Caco-2 (cell line): ENCODE results near the gene STUM. TPM values are rescaled to one million over a fixed set of nuclear protein-coding genes. Genes with fewer than 3 reads are reported as not detected.

Experiments
- BruUV-seq: library from RNA; stranded (reverse); fragments of 400-500 nt; replicated peaks from 2 replicates; lab custom pipeline; 2021; lab: Mats Ljungman, UMichigan
- CTCF ChIA-PET: fragments of 300-600 bp; sonication (Branson Sonifier 250); formaldehyde crosslinking; loops from one replicate; lab custom pipeline; 2022; ENCODE audit warnings: antibody characterized with exemption; lab: Charles Lee
- POLR2A ChIA-PET: fragments of 300-600 bp; sonication (Branson Sonifier 250); formaldehyde crosslinking; loops from one replicate; lab custom pipeline; 2022; ENCODE audit warnings: antibody characterized with exemption; lab: Charles Lee
- DNase-seq, 2 experiments: peaks; one replicate each; pipeline versions ENCODE4 v3.0.0 to v3.0.0-alpha.2; 2020 to 2022
- H3K27me3 ChIP-seq: replicated peaks from 2 replicates; pipeline ENCODE4 v1.6.0; 2011; ENCODE audit warnings: low read length; ENCODE audit not compliant: control insufficient read depth, insufficient read depth
- H3K36me3 ChIP-seq: 2 replicates; pipeline ENCODE4 v1.5.1; 2011; ENCODE audit warnings: low read length; ENCODE audit not compliant: control insufficient read depth, insufficient read depth
- H3K4me1 ChIP-seq: fragments of 250-450 bp; sonication (Bioruptor Pico); 2 replicates; pipeline ENCODE4 v1.5.1; 2020; ENCODE audit warnings: mild to moderate bottlenecking
- H3K4me3 ChIP-seq: 2 replicates; pipeline ENCODE4 v1.5.1; 2011; ENCODE audit warnings: low read depth, mild to moderate bottlenecking, control low read depth, low read length
- H3K9me3 ChIP-seq: fragments of 250-450 bp; sonication (Bioruptor Pico); 2 replicates; pipeline ENCODE4 v1.5.1; 2020; ENCODE audit warnings: mild to moderate bottlenecking, moderate library complexity
- H3K27ac Mint-ChIP-seq: one replicate; pipeline ENCODE4 v1.8.0; 2022; ENCODE audit warnings: mixed read lengths; ENCODE audit not compliant: unreplicated experiment
- H3K27me3 Mint-ChIP-seq: one replicate; pipeline ENCODE4 v1.8.0; 2022; ENCODE audit warnings: mixed read lengths; ENCODE audit not compliant: insufficient read depth, unreplicated experiment
- H3K36me3 Mint-ChIP-seq: one replicate; pipeline ENCODE4 v1.8.0; 2022; ENCODE audit warnings: mild to moderate bottlenecking, mixed read lengths; ENCODE audit not compliant: insufficient read depth, unreplicated experiment
- H3K4me1 Mint-ChIP-seq: one replicate; pipeline ENCODE4 v1.8.0; 2022; ENCODE audit warnings: low read depth, mixed read lengths; ENCODE audit not compliant: unreplicated experiment
- H3K4me3 Mint-ChIP-seq: one replicate; pipeline ENCODE4 v1.8.0; 2022; ENCODE audit warnings: mild to moderate bottlenecking, moderate library complexity, mixed read lengths; ENCODE audit not compliant: unreplicated experiment
- H3K9me3 Mint-ChIP-seq: one replicate; pipeline ENCODE4 v1.8.0; 2022; ENCODE audit warnings: mixed read lengths; ENCODE audit not compliant: unreplicated experiment
- CTCF ChIP-seq, 2 experiments: fragments of 200-600 bp in 1 of 2; IDR thresholded peaks; 1 replicate in 1 of 2; 2 replicates in 1 of 2; pipeline versions ENCODE4 v1.5.1 to v1.8.0; 2011 to 2022; ENCODE audit warnings: antibody characterized with exemption in 1 of 2, control low read depth in 1 of 2, inconsistent platforms in 1 of 2, low read depth in 1 of 2, low read length in 1 of 2, mild to moderate bottlenecking in 1 of 2, moderate library complexity in 1 of 2; ENCODE audit not compliant: insufficient read depth in 1 of 2, severe bottlenecking in 1 of 2, unreplicated experiment in 1 of 2
- intact Hi-C: fragments of 100-400 bp; cut with micrococcal nuclease; formaldehyde crosslinking; loops from one replicate; pipeline ENCODE4 v1.10.0; 2022; ENCODE audit not compliant: unreplicated experiment
- total RNA-seq: library from RNA; stranded (reverse); gene quantifications from 2 replicates; pipeline ENCODE4 v1.2.3, GENCODE V29; 2022

STUM gene
- total RNA-seq, 1 experiment from 2014 or later = 1.7 TPM

GRCh38 chr1:226519716-226520598 lies 28.6 kb upstream of the STUM start:
- no peaks in the 10 kb centered on the region for H3K4me1 Mint-ChIP-seq
- DNase-seq = no peak
- H3K9me3 ChIP-seq = no peaks in the 10 kb centered on the region
- ChIA-PET POLR2A (no interaction called here), CTCF (interaction anchor here (0.6 to 1.3 kb wide), 2 partner anchors 11 to 277 kb away, joined by 3 read pairs; no protein-coding TSS in a partner anchor)
- H3K4me3 ChIP-seq = no peak overlapping the region
- H3K27ac Mint-ChIP-seq = no peak overlapping the region
- no peaks in the 10 kb centered on the region for H3K9me3 Mint-ChIP-seq
- H3K27me3 Mint-ChIP-seq = no peaks in the 10 kb centered on the region
- no peaks in the 10 kb centered on the region for H3K36me3 ChIP-seq
- intact Hi-C loops = loop anchor here (5.0 kb wide), 1 partner anchor 43 kb away; no protein-coding TSS in a partner anchor
- H3K4me1 ChIP-seq = no peaks in the 10 kb centered on the region
- peaks cover 4% of the 10 kb centered on the region for H3K36me3 Mint-ChIP-seq
- H3K4me3 Mint-ChIP-seq = no peak overlapping the region
- BruUV-seq = no TSS peak
- TF ChIP-seq CTCF (IDR thresholded peaks at IDR 0.05; ENCODE audit: insufficient read depth in 1 of 2, low read depth in 1 of 2, low read length in 1 of 2, severe bottlenecking in 1 of 2, unreplicated experiment in 1 of 2) = peak in 1 of 2 experiments; percentile 4
- H3K27me3 ChIP-seq = no peaks in the 10 kb centered on the region

DNA sequence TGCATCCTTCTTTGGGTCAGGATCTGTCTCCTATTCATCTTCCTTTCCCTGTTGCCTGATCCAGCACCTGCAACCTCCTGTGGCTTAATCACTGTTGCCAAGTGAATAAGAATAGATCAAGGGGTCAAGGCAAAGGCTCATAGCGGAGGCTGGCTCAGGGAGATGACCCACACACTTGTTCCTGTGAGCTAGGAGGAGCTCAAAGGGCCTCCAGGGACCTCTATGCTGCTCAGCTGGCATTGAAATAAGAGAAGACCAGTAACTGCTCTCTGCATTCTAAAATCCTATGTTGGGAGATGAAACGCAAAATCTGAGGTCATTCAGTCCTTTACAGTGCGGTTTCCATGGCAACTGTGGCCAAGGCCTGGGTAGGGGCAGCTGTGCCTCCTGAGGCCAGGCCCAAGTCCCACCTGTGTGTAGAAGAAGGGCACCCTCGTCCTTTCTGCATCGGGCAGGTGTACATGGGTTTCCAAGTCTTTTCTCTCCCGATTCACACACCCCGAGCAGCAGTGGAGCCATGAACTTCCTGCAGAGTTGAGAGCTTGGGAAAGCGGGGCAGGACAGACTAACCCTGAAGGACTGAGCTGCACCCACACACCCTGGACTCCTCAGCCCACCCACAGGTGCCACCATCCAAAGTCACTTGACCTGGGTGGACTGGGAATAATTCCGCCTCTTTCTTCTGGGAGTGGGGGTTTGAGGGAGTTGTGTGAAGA lies 27.8 kb upstream of the STUM start:
- TF ChIP-seq CTCF (IDR thresholded peaks at IDR 0.05; ENCODE audit: insufficient read depth in 1 of 2, low read depth in 1 of 2, low read length in 1 of 2, severe bottlenecking in 1 of 2, unreplicated experiment in 1 of 2) = no peak
- Mint-ChIP-seq H3K27ac (no peak overlapping the region), H3K9me3 (no peaks in the 10 kb centered on the region), H3K4me1 (no peaks in the 10 kb centered on the region), H3K4me3 (no peak overlapping the region), H3K27me3 (no peaks in the 10 kb centered on the region), H3K36me3 (peaks cover 4% of the 10 kb centered on the region)
- no peaks in the 10 kb centered on the region for H3K27me3 ChIP-seq
- no peaks in the 10 kb centered on the region for H3K36me3 ChIP-seq
- ChIA-PET POLR2A (no interaction called here), CTCF (no interaction called here)
- DNase-seq = no peak
- no peaks in the 10 kb centered on the region for H3K9me3 ChIP-seq
- no peaks in the 10 kb centered on the region for H3K4me1 ChIP-seq
- BruUV-seq = no TSS peak
- no peak overlapping the region for H3K4me3 ChIP-seq
- intact Hi-C loops = loop anchor here (5.0 kb wide), 1 partner anchor 43 kb away; no protein-coding TSS in a partner anchor

GRCh38 chr1:226523646-226524406 lies 24.7 kb upstream of the STUM start:
- Mint-ChIP-seq H3K4me3 (no peak overlapping the region), H3K9me3 (no peaks in the 10 kb centered on the region), H3K4me1 (no peaks in the 10 kb centered on the region), H3K27me3 (no peaks in the 10 kb centered on the region), H3K36me3 (peaks cover under 1% of the 10 kb centered on the region), H3K27ac (no peak overlapping the region)
- TF ChIP-seq CTCF (IDR thresholded peaks at IDR 0.05; ENCODE audit: insufficient read depth in 1 of 2, low read depth in 1 of 2, low read length in 1 of 2, severe bottlenecking in 1 of 2, unreplicated experiment in 1 of 2) = no peak
- no peak for DNase-seq
- no peaks in the 10 kb centered on the region for H3K4me1 ChIP-seq
- H3K27me3 ChIP-seq = no peaks in the 10 kb centered on the region
- H3K9me3 ChIP-seq = no peaks in the 10 kb centered on the region
- no peak overlapping the region for H3K4me3 ChIP-seq
- POLR2A ChIA-PET = interaction anchor here (0.6 kb wide), 1 partner anchor 45 kb away, joined by 3 read pairs; no protein-coding TSS in a partner anchor
- no peaks in the 10 kb centered on the region for H3K36me3 ChIP-seq
- intact Hi-C loops = loop anchor here (5.0 kb wide), 1 partner anchor 47 kb away; no protein-coding TSS in a partner anchor
- CTCF ChIA-PET = no interaction called here
- BruUV-seq = no TSS peak
